Subcutaneous adipose tissue (tissue), 4 donors: ENCODE measurements around the gene LRRC7. TPM values are rescaled to one million over a fixed set of nuclear protein-coding genes. Genes with fewer than 3 reads are reported as not detected.

Experiments
- total RNA-seq, 4 donors: library from RNA; depleted of rRNA; stranded (reverse); fragments of >200 nt; gene quantifications; one replicate each; pipeline ENCODE4 v1.1.0, GENCODE V29; 2016
- TF ChIP-seq, protein P1 (sequence below): fragments of 450-650 bp; IDR thresholded peaks from one replicate; pipeline ENCODE4 v1.5.1; 2016; ENCODE audit warnings: low read depth, mild to moderate bottlenecking, control low read depth, antibody characterized with exemption, moderate library complexity

Gene LRRC7
- total RNA-seq, 4 donors from 2014 or later, result not detected

DNA sequence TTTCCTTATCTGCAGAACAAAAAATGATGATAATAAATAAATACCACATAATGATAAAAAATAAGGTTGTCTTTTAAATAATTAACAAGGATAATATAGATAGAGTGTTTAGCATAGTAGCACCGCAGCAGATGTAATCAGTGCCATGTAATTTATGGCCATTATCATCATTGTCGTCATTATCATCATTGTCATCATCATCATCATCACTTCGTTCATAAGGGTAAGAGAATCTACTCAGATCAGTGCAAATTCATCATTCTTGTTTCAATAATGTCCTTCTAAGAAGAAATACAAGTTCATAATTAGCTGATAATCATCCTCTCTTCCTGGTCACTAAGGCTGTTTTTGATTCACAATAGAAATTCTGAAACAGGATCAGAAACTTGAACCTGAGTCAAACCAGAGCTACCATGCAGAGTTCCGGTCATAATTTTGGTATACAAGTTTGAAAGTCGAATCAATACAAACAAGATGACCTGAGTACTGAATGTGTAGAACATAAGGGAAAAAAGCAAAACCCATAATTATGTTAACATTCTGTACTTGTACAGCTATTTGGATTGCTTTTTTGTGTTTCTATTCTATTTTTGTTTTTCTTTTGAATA lies 465.6 kb downstream of the LRRC7 start:
- TF ChIP-seq, protein P1, sequence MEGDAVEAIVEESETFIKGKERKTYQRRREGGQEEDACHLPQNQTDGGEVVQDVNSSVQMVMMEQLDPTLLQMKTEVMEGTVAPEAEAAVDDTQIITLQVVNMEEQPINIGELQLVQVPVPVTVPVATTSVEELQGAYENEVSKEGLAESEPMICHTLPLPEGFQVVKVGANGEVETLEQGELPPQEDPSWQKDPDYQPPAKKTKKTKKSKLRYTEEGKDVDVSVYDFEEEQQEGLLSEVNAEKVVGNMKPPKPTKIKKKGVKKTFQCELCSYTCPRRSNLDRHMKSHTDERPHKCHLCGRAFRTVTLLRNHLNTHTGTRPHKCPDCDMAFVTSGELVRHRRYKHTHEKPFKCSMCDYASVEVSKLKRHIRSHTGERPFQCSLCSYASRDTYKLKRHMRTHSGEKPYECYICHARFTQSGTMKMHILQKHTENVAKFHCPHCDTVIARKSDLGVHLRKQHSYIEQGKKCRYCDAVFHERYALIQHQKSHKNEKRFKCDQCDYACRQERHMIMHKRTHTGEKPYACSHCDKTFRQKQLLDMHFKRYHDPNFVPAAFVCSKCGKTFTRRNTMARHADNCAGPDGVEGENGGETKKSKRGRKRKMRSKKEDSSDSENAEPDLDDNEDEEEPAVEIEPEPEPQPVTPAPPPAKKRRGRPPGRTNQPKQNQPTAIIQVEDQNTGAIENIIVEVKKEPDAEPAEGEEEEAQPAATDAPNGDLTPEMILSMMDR, result no peak

DNA sequence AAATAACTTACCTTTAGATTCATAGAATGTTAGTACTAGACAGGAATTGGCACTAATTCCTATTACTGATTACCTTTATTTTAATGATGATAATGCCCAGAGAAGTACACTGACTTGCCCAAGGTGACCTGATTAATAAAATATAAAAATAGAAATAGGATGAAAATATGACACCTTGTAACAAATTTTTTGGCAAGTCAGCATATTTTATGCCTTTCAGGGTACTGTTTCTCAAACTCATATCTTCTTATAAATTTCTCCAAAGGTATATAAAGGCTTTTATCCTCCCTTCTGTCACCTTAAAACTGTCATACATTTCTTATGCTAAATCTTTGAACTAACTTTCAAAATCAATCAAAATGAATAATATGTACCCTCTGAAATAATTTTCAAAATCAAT lies 466.2 kb downstream of the LRRC7 start:
- TF ChIP-seq, protein P1, result no peak

DNA sequence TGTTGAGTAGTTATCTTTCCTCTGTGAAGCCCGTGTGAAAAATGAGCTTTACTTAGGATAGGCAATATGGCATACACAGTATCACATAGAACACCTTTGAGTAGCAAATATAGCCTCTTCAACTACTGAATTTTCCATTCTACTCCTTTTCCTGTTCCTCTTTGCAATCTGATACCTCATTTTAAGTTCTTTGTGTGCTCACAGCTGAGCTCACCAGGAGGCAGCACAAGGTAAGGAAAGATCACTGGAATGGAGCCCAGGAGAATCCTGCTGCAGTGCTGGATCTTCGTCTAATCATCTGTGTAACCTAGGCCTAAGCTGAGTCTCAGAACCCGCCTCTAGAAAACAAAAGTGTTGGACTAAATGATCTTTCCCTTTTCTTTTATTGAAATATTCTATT lies 466.7 kb downstream of the LRRC7 start:
- TF ChIP-seq, protein P1, result no peak

DNA sequence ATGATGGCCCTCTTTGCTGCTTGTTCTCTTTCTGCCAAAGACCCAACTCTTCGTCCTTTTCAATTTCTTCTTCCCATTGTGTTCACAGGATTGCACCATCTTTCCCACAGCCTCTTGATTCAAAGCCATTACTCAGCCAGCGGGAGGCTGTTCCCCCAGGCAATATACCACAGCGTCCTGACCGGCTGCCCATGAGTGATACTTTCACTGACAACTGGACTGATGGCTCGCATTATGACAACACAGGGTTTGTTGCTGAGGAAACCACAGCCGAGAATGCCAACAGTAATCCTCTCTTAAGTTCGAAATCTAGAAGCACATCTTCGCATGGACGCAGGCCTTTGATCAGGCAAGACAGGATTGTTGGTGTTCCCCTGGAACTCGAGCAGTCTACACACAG lies 470.3 kb downstream of the LRRC7 start:
- TF ChIP-seq, protein P1, result no peak

DNA sequence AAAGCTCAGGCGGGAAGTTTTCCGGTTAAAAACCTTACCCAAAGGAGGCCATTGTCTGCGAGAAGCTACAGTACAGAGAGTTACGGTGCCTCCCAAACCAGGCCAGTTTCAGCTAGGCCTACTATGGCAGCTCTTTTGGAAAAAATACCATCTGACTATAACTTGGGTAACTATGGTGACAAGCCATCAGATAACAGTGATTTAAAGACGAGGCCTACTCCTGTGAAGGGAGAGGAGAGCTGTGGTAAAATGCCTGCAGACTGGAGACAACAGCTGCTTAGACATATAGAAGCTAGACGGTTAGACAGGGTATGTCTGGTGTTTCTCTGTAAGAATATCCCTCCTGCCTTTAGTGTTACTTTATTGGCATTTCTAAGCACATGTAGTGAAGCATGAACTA lies 471.8 kb downstream of the LRRC7 start:
- TF ChIP-seq, protein P1, result no peak

DNA sequence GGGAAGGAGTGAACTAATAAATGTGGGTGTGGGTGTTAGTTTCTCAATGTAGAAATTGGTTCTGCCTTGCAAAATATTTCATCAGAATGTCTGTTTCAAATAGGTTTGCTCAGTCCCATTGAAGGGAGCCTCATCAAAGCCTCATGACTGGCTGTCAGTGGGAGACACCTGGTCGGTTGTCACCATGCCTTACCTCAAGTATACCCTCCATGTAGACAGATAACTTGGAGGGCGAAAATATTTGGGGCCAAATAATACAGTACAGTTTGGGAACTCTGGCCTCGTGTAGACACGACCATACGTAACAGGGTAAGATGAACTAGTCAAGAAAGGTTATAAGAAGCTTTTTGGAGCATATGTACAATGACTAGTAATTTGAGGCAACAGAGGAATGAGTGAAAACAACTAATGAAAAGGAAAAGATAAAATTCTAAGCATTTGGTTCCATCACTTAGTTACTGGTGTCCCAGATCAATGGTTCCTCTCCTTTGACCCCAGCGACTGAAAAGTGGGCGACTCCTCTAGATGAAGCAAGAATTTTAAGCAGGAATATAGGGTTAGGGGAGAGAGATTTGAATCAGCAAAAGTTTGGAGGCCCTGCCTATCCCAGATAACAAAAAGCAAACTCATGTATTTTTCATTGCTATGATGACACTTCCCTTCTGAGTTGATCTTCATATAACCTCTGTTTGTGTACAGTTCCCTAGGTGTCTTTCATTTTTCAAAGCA lies 473.8 kb downstream of the LRRC7 start:
- TF ChIP-seq, protein P1, result no peak

DNA sequence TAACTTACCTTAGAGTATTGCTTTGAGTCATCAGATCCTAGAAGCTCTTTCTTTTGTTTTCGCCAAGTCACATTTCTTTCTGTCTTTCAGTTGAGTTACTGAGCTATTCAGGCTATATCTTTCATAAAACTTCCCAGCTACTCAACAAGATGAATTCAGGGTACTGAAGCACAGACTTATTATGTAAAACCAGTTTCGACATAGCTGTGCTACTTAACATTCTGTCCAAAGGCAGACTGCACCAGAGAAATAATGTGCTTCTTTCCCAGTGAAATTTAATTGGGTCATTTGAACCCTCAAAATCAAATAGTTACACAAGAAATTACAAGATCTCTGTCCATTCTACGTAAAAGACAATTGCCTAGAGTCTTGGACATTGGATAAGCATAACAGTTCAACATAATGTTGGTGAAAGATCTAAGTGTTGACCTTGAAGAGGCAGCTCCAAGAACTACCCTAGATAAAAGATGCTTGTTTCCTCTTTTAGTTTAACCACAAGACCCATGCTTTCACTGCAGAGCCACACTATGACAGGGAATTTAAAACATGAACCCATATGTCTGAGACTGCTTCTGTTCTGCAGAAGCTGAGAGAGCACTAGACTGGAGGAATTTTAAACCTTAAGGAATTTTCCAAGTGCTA lies 474.5 kb downstream of the LRRC7 start:
- TF ChIP-seq, protein P1, result no peak
